ENCODE measurements around the gene PLIN1. TPM values are rescaled to one million over a fixed set of nuclear protein-coding genes. Genes with fewer than 3 reads are reported as not detected.

PLIN1 gene
- total and polyA plus RNA-seq, 5 donors from 2014 or later, result not detected

DNA sequence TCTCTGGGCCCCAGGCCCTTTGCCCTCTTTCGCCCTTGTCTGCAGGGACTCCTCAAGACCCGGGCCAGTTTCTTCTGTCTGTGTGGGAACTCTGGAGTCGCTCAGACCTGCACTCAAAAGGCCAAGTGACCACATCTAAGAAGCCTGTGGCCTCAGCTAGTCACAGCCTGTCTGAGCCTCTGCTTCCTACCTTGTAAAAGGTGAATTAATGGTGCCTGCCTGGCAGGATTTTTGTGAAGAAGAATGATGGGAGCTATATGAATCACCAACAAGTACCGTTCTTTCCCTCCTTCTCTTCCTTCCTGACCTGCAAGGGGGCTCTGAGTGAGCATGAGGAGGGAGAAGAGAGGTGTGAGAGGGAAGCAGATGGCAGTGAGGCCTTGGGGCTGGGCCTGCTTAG lies 7.5 kb downstream of the PLIN1 start:
- ATAC-seq (ENCODE audit: low read depth in 2 of 2), result no peak
- Mint-ChIP-seq H3K4me3 (no peak overlapping the region), H3K27me3 (peaks cover 21% of the 10 kb centered on the region), H3K9me3 (peaks cover 0 to 2% (median 0%) of the 10 kb centered on the region in 7 donors), H3K36me3 (peaks cover 3% of the 10 kb centered on the region), H3K27ac (no peak overlapping the region), H3K4me1 (peaks cover 0 to 5% (median 0%) of the 10 kb centered on the region in 4 donors)
- Histone ChIP-seq H3K27me3 (ENCODE audit: control insufficient read depth, insufficient read depth, low read length) (no peaks in the 10 kb centered on the region), H3K36me3 (ENCODE audit: control insufficient read depth, insufficient read depth, low read length) (no peaks in the 10 kb centered on the region), H3K4me3 (ENCODE audit: low read depth, low read length) (no peak overlapping the region), H3K4me1 (ENCODE audit: control insufficient read depth, insufficient read depth, low read length, poor library complexity, severe bottlenecking) (no peaks in the 10 kb centered on the region), H3K27ac (ENCODE audit: insufficient read depth, low read length, poor library complexity, severe bottlenecking) (no peak overlapping the region), H3K9me3 (ENCODE audit: control insufficient read depth in 2 of 2, low read length in 2 of 2) (no peaks in the 10 kb centered on the region)
- DNase-seq, result no peak

DNA sequence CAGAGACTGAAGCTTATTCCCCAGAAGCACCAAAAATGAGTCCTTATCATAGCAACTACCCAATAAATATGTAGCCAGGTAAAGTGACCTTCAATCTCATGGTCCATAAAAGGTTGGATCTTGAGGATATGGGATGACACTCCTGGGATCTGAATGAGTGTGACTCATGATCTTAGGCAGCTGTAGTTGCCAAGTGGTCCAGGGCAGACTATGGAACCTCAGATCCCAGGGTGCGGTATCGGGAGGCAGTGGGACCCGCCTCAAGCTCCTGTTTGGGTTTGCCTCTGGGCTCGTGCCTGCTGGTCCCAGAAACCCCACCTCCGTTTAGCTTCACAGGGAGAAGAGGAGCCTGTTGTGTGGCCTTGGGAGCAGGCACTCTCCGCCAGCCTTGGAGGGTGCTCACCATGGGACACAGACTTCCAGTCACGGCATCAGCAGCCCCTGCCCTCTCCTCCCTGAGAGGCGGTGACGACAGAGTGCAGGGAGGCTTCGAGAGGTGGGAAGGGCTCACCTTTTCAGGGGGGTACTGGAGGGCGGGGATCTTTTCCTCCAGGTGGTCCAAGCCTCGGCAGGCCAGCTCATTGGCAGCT lies 8.1 kb downstream of the PLIN1 start:
- no peak for ATAC-seq (ENCODE audit: low read depth in 2 of 2)
- H3K4me1 Mint-ChIP-seq, result peaks cover 0 to 5% (median 0%) of the 10 kb centered on the region in 4 donors
- H3K27me3 Mint-ChIP-seq, result peaks cover 27% of the 10 kb centered on the region
- peaks cover 3% of the 10 kb centered on the region for H3K36me3 Mint-ChIP-seq
- DNase-seq, result no peak
- H3K4me3 Mint-ChIP-seq, result no peak overlapping the region
- H3K4me1 ChIP-seq (ENCODE audit: control insufficient read depth, insufficient read depth, low read length, poor library complexity, severe bottlenecking), result no peaks in the 10 kb centered on the region
- no peaks in the 10 kb centered on the region for H3K9me3 ChIP-seq (ENCODE audit: control insufficient read depth in 2 of 2, low read length in 2 of 2)
- H3K27ac ChIP-seq (ENCODE audit: insufficient read depth, low read length, poor library complexity, severe bottlenecking), result no peak overlapping the region
- no peaks in the 10 kb centered on the region for H3K27me3 ChIP-seq (ENCODE audit: control insufficient read depth, insufficient read depth, low read length)
- no peak overlapping the region for H3K4me3 ChIP-seq (ENCODE audit: low read depth, low read length)
- H3K9me3 Mint-ChIP-seq, result peaks cover 0 to 2% (median 0%) of the 10 kb centered on the region in 7 donors
- no peaks in the 10 kb centered on the region for H3K36me3 ChIP-seq (ENCODE audit: control insufficient read depth, insufficient read depth, low read length)
- no peak overlapping the region for H3K27ac Mint-ChIP-seq

DNA sequence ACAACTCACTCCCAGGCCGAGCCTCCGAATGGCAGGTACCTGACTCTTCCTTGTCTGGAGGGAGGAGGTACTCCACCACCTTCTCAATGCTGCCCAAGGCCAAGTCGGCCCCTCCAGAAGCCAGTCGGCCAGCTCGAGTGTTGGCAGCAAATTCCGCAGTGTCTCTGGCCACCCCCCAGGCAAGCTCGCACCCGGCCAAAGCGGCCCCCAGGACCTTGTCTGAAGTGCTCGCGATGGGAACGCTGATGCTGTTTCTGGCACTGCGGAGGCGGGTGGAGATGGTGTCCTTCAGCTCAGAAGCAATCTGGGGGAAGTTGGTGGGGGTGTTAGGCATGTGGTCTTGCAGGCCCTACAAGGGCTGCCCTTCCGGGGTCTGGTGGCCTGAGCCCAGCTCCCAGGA lies 9.2 kb downstream of the PLIN1 start:
- H3K4me1 ChIP-seq (ENCODE audit: control insufficient read depth, insufficient read depth, low read length, poor library complexity, severe bottlenecking), result no peaks in the 10 kb centered on the region
- Mint-ChIP-seq H3K4me3 (no peak overlapping the region), H3K9me3 (peaks cover 0 to 2% (median 0%) of the 10 kb centered on the region in 7 donors), H3K27ac (no peak overlapping the region), H3K36me3 (peaks cover 3% of the 10 kb centered on the region), H3K27me3 (peaks cover 30% of the 10 kb centered on the region), H3K4me1 (peaks cover 0 to 5% (median under 1%) of the 10 kb centered on the region in 4 donors)
- no peak overlapping the region for H3K27ac ChIP-seq (ENCODE audit: insufficient read depth, low read length, poor library complexity, severe bottlenecking)
- DNase-seq (no peak), ATAC-seq (ENCODE audit: low read depth in 2 of 2) (no peak)
- no peak overlapping the region for H3K4me3 ChIP-seq (ENCODE audit: low read depth, low read length)
- H3K9me3 ChIP-seq (ENCODE audit: control insufficient read depth in 2 of 2, low read length in 2 of 2), result no peaks in the 10 kb centered on the region
- peaks cover 1% of the 10 kb centered on the region for H3K27me3 ChIP-seq (ENCODE audit: control insufficient read depth, insufficient read depth, low read length)
- H3K36me3 ChIP-seq (ENCODE audit: control insufficient read depth, insufficient read depth, low read length), result no peaks in the 10 kb centered on the region

DNA sequence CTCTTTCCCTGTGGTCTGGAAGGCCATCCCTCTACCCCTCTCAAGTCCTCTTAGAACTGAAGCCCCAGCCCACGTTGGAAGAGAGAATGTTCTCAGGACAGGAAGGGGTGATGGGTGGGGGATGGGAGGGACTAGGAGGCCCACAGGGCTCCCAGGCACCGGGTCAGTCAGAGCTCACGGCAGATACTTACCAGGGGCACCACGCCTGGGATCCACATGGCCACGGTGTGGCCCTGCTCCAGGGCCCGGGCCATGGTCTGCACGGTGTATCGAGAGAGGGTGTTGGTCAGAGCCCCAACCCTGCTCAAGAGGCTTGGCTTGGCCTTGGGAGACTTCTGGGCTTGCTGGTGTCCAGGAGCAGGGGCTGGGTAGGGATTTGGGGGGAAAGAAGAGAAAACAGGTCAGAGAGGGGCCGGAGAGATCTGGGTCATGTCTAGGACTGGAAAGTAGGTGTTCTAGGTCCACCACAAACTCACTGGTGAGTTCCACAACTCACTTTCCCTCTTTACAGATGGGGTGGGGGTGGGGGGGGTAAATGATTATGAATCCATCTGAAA lies 9.8 kb downstream of the PLIN1 start:
- Mint-ChIP-seq H3K27me3 (peaks cover 36% of the 10 kb centered on the region), H3K4me3 (no peak overlapping the region), H3K27ac (no peak overlapping the region), H3K4me1 (peaks cover 0 to 5% (median 2%) of the 10 kb centered on the region in 4 donors), H3K9me3 (peaks cover 0 to 2% (median 0%) of the 10 kb centered on the region in 7 donors), H3K36me3 (peaks cover 3% of the 10 kb centered on the region)
- Histone ChIP-seq H3K36me3 (ENCODE audit: control insufficient read depth, insufficient read depth, low read length) (no peaks in the 10 kb centered on the region), H3K27me3 (ENCODE audit: control insufficient read depth, insufficient read depth, low read length) (peaks cover 7% of the 10 kb centered on the region), H3K27ac (ENCODE audit: insufficient read depth, low read length, poor library complexity, severe bottlenecking) (no peak overlapping the region), H3K4me3 (ENCODE audit: low read depth, low read length) (no peak overlapping the region), H3K9me3 (ENCODE audit: control insufficient read depth in 2 of 2, low read length in 2 of 2) (no peaks in the 10 kb centered on the region), H3K4me1 (ENCODE audit: control insufficient read depth, insufficient read depth, low read length, poor library complexity, severe bottlenecking) (no peaks in the 10 kb centered on the region)
- ATAC-seq (ENCODE audit: low read depth in 2 of 2) (no peak), DNase-seq (no peak)

DNA sequence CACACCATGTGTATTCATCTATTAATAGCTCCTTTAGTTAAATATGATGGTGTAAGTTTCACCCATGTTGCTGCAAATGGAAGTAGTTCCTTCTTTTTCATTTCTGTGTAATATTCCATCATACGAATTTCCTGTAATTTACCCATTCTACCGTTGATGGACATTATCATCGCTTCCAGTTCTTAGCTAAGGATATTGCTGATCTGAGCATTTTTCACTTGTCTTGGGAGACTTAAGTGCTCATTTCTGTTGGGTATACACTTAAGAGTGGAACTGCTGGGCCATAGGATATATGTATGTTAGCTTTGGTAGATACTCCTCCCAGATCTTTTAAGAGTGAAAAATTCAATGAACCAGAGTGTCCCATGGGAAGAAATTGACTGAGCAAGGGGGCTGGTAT lies 11.0 kb downstream of the PLIN1 start:
- Mint-ChIP-seq H3K36me3 (peaks cover 3% of the 10 kb centered on the region), H3K4me3 (no peak overlapping the region), H3K4me1 (peaks cover 0 to 5% (median 2%) of the 10 kb centered on the region in 4 donors), H3K27ac (no peak overlapping the region), H3K9me3 (peaks cover 0 to 2% (median 0%) of the 10 kb centered on the region in 7 donors), H3K27me3 (peaks cover 41% of the 10 kb centered on the region)
- Histone ChIP-seq H3K9me3 (ENCODE audit: control insufficient read depth in 2 of 2, low read length in 2 of 2) (no peaks in the 10 kb centered on the region), H3K4me1 (ENCODE audit: control insufficient read depth, insufficient read depth, low read length, poor library complexity, severe bottlenecking) (no peaks in the 10 kb centered on the region), H3K4me3 (ENCODE audit: low read depth, low read length) (no peak overlapping the region), H3K27me3 (ENCODE audit: control insufficient read depth, insufficient read depth, low read length) (peaks cover 7% of the 10 kb centered on the region), H3K27ac (ENCODE audit: insufficient read depth, low read length, poor library complexity, severe bottlenecking) (no peak overlapping the region), H3K36me3 (ENCODE audit: control insufficient read depth, insufficient read depth, low read length) (no peaks in the 10 kb centered on the region)
- ATAC-seq (ENCODE audit: low read depth in 2 of 2), result no peak
- DNase-seq, result no peak

DNA sequence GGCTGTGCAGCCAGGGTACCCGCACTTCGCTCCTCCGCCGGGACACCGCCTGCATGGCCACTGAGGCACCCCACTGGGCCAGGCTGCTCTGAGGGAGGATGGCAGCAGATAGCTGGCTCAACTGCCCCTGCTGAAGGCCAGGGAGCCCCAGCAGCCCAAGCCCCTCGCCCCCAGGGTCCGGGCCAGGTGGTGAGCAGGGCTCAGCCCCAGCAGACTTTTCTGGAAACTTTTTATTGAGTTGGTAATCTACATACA lies 11.5 kb downstream of the PLIN1 start:
- Mint-ChIP-seq H3K36me3 (peaks cover under 1% of the 10 kb centered on the region), H3K4me1 (peaks cover 0 to 5% (median 2%) of the 10 kb centered on the region in 4 donors), H3K9me3 (peaks cover 0 to 2% (median 0%) of the 10 kb centered on the region in 7 donors), H3K4me3 (peak overlapping the region in 2 of 4 donors; percentile 24 to 47), H3K27me3 (peaks cover 41% of the 10 kb centered on the region), H3K27ac (no peak overlapping the region)
- H3K4me3 ChIP-seq (ENCODE audit: low read depth, low read length), result no peak overlapping the region
- no peaks in the 10 kb centered on the region for H3K36me3 ChIP-seq (ENCODE audit: control insufficient read depth, insufficient read depth, low read length)
- DNase-seq (no peak), ATAC-seq (ENCODE audit: low read depth in 2 of 2) (no peak)
- peaks cover 7% of the 10 kb centered on the region for H3K27me3 ChIP-seq (ENCODE audit: control insufficient read depth, insufficient read depth, low read length)
- no peak overlapping the region for H3K27ac ChIP-seq (ENCODE audit: insufficient read depth, low read length, poor library complexity, severe bottlenecking)
- no peaks in the 10 kb centered on the region for H3K4me1 ChIP-seq (ENCODE audit: control insufficient read depth, insufficient read depth, low read length, poor library complexity, severe bottlenecking)
- H3K9me3 ChIP-seq (ENCODE audit: control insufficient read depth in 2 of 2, low read length in 2 of 2), result no peaks in the 10 kb centered on the region

DNA sequence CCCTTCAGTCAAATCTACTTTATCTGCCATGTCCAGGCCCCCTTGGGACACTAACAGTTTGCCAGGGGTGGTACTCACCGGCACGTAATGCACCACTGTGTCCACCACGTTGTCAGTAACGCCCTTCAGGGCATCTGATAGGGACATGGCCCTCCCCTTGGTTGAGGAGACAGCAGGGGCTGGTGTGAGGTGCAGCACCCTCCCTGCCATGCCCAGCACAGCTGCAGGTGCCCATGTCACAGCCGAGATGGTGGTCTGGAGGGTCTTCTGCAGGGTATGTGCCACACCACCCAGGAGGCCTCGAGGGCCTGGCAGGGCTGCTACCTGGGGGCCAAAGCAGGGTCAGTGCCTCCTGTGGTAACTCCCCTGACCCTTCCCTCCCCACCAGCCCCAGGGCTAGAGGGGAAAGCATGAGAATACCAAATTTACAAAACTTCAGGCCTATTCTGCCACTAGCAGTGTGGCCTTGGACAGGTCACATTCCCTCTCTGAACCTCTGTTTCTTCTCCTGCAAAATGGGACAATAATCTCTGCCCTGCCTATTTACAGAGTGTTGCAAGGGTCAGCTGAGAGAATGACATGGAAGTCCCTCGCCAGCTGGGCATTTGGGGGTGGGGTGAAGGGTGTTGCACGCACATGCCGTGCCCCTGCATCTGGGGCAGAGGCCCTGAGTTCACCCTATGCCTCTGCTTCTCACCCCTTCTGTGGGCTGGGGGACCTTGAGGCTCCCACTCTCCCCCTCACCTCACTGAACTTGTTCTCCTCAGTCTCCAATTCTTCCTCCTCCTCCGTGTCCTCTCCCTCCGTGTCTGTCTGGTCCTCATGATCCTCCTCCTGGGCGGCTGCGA lies 12.1 kb downstream of the PLIN1 start:
- Mint-ChIP-seq H3K27ac (no peak overlapping the region), H3K9me3 (peaks cover 0 to 2% (median 0%) of the 10 kb centered on the region in 7 donors), H3K36me3 (no peaks in the 10 kb centered on the region), H3K4me1 (peaks cover 0 to 5% (median 2%) of the 10 kb centered on the region in 4 donors), H3K27me3 (peaks cover 46% of the 10 kb centered on the region), H3K4me3 (peak overlapping the region in 2 of 4 donors; percentile 24 to 47)
- H3K4me1 ChIP-seq (ENCODE audit: control insufficient read depth, insufficient read depth, low read length, poor library complexity, severe bottlenecking), result no peaks in the 10 kb centered on the region
- H3K27me3 ChIP-seq (ENCODE audit: control insufficient read depth, insufficient read depth, low read length), result peaks cover 7% of the 10 kb centered on the region
- no peaks in the 10 kb centered on the region for H3K9me3 ChIP-seq (ENCODE audit: control insufficient read depth in 2 of 2, low read length in 2 of 2)
- H3K4me3 ChIP-seq (ENCODE audit: low read depth, low read length), result no peak overlapping the region
- no peaks in the 10 kb centered on the region for H3K36me3 ChIP-seq (ENCODE audit: control insufficient read depth, insufficient read depth, low read length)
- H3K27ac ChIP-seq (ENCODE audit: insufficient read depth, low read length, poor library complexity, severe bottlenecking), result no peak overlapping the region
- DNase-seq (no peak), ATAC-seq (ENCODE audit: low read depth in 2 of 2) (no peak)
